ENCODE results near the gene INO80.
"Not testable (repeated sequence)": the region's sequence is repeated elsewhere in the genome, so short reads cannot be mapped to it uniquely, and the experiment has no call there.

Gene INO80, protein sequence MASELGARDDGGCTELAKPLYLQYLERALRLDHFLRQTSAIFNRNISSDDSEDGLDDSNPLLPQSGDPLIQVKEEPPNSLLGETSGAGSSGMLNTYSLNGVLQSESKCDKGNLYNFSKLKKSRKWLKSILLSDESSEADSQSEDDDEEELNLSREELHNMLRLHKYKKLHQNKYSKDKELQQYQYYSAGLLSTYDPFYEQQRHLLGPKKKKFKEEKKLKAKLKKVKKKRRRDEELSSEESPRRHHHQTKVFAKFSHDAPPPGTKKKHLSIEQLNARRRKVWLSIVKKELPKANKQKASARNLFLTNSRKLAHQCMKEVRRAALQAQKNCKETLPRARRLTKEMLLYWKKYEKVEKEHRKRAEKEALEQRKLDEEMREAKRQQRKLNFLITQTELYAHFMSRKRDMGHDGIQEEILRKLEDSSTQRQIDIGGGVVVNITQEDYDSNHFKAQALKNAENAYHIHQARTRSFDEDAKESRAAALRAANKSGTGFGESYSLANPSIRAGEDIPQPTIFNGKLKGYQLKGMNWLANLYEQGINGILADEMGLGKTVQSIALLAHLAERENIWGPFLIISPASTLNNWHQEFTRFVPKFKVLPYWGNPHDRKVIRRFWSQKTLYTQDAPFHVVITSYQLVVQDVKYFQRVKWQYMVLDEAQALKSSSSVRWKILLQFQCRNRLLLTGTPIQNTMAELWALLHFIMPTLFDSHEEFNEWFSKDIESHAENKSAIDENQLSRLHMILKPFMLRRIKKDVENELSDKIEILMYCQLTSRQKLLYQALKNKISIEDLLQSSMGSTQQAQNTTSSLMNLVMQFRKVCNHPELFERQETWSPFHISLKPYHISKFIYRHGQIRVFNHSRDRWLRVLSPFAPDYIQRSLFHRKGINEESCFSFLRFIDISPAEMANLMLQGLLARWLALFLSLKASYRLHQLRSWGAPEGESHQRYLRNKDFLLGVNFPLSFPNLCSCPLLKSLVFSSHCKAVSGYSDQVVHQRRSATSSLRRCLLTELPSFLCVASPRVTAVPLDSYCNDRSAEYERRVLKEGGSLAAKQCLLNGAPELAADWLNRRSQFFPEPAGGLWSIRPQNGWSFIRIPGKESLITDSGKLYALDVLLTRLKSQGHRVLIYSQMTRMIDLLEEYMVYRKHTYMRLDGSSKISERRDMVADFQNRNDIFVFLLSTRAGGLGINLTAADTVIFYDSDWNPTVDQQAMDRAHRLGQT (N-terminal part only)

DNA sequence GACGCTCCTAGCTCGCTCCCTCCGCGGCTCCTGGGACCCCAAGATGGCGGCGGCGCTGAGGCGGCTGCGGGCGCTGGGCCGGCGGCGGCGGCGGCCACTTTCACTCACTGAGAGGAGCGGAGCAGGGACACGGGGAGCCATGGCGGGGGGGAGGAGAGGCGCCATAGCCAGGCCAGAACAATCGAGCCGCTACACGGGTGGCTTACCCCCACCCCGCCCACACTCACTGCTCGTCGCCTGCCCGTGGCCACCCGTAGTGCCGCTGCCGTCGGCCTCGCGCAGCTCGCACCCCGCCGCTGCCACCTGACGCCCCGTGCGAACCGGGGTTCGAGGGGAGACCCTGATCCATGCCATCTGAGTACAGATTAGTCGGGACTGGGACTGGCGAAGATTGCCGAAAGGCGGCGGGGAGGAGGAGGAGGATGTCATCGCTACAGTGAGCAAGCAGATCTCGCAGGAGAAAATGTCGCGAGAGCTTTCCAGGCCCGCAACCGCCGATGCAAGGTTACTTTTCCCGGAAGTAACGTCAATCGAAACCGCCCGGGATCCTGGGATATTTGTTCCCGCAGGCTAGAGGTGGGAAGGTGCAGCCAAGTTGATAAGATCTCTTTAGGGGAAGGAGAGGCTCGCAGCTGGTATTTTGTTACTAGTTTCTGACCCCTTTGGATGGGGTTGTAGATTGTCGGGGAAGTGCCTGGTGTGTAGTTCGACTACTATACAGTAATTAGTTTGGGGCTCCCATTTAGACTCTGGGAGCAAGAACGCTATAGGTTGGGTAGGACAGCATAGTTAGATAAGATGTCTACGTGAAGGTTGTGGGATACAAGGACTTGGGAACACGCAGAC is at the start of gene INO80:
TSS of gene INO80 (minus strand) at position 165 of the 846 bp plus-strand sequence. CDS start 19,970 bp downstream, outside the sequence.
- peak; percentile 87 for DNase-seq

DNA sequence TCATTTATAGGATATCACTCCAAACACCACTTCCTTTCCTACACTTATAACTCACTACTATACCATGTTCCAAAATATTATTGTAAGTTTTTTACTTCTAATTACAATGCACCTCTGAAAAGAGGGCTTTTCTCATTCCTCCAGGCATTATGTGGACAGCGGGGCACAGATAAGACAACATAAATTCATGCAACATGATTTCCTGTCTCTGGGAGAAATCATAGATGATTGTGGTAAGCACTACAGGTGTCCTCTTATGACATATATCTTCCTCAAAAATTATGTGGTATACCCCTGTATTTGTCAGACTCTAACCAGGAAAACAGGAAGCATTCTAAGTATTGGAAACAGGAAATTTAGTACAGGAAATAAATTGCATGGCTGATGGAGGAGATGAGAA is 45.7 kb upstream of the INO80 start:
- no peak for DNase-seq

DNA sequence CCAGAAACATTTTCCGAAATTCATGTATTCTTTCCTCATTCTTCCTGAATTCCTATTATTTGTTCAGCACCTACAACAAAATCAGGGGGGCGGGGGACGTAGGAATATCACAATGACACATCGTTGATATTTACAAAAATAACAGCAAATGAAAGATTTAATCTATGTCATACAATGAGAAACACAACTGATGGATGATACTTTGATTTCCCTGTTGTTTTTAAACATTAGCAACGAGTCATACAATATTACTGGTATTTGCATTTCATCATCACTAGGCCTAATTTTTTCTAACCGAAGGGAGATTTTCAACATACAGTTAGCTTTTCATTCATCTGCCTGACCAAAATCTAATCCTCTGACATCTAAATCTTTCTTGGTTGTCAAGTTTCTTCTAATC is 45.3 kb upstream of the INO80 start:
- no peak for DNase-seq

DNA sequence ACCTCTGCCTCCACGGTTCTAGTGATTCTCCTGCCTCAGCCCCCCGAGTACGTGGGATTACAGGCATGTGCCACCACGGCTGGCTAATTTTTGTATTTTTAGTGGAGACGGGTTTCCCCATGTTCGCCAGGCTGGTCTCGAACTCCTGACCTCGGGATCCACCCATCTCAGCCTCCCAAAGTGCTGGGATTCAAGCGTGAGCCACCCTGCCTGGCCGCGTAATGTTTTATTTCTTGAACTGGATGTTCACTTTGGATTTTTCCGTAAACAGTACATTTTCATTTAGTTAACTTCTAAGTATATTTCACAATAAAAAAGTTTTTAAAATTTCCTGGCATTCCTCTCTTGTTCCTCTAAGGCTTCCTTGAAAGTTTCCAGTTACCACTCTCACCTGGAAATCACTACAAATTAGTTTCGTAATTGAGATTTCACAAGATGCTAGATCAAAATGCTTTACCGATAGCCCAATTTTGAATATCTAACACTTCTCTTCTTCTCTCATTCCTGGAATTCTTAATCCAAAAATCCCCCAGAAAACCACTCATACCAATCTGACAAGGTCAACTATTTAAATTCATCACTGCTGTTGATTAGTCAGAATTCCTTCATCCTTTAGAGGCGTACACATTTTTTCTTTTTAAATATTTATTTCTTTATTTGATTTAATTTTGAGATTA is 44.7 kb upstream of the INO80 start:
- no peak for DNase-seq

DNA sequence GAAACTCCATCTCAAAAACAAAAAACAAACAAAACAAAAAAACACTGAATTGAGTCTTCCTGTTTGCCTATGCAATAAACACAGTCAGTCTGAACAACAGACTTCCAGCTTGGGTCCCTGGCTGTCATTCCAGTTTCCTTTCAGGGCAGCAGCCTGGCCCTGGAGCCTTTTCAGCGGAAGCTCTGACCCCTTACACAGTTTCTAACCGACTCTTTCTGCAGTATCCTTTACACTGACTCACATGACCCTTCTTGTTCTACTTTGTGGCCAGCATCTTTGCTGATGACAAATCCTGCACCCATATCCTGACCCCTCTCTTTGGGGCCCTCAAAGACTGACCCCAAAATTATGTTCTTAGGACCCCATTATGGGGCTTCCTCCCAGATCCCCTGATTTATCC is 38.3 kb upstream of the INO80 start:
- no peak for DNase-seq

DNA sequence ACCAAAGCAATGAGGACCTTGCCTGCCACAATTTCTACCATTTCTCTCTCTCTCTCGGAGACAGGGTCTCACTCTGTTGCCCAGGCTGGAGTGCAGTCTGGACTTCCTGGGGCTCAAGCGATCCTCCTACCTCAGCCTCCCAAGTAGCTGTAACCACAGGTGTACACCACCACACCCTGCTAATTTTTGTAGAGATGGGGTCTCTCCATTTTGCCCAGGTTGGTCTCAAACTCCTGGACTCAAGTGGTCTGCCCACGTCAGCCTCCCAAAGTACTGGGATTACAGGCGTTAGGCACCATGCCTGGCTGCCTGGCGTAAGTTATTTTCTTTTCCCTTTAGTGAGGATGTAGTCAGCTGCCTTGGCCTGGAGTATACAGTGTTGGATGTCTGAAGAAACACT is 37.7 kb upstream of the INO80 start:
- no peak for DNase-seq

DNA sequence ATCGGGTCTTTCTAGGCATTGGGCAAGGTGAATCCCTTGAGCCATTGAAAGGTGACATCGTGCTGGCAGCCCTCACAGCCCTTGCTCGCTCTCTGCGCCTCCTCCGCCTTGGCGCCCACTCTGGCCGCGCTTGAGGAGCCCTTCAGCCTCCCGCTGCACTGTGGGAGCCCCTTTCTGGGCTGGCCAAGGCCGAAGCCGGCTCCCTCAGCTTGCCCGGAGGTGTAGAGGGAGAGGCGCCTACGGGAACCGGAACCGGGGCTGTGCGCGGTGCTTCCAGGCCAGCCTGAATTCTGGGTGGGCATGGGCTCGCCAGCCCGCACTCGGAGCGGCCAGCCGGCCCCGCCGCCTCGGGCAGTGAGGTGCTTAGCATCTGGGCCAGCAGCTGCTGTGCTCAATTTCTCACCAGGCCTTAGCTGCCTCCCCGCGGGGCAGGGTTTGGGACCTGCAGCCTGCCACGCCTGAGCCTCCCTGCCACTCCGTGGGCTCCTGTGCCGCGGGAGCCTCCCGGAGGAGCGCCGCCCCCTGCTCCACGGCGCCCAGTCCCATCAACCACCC is 35.4 kb upstream of the INO80 start:
- DNase-seq, result no peak

DNA sequence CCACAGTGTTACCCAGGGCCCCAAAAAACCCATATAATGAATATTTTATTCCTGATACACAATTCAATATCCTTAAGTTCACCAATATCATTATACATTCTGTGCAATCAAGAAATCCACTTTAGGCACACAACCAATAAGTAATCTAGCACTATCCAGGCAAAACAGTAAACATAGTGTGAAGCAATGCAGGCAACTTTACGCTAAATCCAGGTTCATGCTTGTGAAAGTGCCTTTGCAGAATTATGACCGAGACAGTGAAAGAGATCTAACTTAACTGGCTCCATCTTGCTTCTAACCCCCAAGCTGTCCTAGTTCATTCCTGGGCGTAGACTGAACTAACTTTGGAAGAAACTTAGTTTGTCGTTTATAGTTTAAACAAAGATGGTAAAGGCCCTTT is 34.2 kb upstream of the INO80 start:
- no peak for DNase-seq

DNA sequence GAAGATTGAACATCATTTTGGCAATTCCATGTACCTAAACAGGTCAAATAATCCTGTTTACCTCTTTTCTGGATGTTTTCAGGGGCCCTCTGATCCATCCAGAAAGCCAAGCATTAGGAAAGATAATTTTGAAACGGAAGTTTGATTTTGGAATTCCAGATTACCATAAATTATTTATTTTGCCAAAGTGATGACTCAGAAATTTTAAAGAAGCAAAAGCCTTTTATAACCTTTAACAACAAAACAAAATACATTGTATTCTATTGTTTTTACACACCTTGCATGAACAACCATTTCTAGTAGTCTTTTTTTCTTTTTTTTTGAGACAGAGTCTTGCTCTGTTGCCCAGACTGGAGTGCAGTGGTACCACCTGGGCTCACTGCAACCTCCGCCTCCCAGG is 32.0 kb upstream of the INO80 start:
- DNase-seq, result no peak

DNA sequence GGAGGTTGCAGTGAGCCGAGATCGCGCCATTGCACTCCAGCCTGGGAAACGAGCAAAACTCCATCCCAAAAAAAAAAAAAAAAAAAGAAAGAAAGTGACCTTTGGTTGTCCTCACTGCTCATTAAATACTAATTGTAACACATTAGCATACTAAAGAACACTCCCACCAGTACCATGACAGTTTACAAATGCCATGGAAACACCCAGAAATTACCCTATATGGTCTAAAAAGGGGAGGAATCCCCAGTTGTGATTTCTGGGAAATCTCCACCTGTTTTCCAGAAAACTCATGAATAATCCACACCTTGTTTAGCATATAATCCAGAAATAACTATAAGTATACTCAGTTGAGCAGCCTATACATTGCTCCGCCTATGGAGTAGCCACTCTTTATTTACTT is 23.5 kb upstream of the INO80 start:
- DNase-seq, result no peak

DNA sequence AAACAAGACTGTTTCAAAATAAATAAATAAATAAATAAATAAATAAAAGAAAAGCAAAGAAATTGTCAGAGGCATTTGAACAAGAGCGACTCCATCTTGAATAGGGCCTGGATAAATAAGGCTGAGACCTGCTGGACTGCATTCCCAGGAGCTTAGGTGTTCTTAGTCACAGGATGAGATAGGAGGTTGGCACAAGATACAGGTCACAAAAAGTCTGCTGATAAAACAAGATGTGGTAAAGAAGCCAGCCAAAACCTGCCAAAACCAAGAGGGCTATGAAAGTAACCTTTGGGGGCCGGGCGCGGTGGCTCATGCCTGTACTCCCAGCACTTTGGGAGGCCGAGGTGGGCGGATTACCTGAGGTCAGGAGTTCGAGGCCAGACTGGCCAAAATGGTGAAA is 23.0 kb upstream of the INO80 start:
- not testable (repeated sequence) for DNase-seq

DNA sequence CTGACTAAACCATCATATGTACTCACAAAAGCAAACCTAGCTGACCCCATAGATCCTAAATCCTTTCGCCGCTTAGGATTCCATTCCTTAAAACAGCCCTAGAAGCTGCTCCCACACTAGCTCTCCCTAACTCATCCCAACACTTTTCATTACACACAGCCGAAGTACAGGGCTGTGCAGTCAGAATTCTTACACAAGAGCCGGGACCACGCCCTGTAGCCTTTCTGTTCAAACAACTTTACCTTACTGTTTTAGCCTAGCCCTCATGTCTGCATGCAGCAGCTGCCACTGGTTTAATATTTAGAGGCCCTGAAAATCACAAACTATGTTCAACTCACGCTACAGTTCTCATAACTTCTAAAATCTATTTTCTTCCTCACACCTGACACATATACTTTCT is 19.5 kb upstream of the INO80 start:
- DNase-seq, result not testable (repeated sequence)

DNA sequence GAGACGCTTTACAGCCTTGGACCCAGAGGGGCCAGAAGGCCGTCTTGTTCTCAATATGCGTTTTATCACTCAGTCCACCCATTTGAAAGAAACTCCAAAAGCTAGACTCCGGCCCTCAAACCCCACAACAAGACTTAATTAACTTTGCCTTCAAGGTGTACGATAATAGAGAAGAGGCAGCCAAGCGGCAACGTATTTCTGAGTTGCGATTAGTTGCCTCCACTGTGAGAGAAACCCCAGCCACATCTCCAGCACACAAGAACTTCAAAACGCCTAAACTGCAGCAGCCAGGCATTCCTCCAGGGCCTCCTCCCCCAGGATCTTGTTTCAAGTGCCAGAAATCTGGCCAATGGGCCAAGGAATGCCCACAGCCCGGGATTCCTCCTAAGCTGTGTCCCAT is 17.4 kb upstream of the INO80 start:
- no peak for DNase-seq

DNA sequence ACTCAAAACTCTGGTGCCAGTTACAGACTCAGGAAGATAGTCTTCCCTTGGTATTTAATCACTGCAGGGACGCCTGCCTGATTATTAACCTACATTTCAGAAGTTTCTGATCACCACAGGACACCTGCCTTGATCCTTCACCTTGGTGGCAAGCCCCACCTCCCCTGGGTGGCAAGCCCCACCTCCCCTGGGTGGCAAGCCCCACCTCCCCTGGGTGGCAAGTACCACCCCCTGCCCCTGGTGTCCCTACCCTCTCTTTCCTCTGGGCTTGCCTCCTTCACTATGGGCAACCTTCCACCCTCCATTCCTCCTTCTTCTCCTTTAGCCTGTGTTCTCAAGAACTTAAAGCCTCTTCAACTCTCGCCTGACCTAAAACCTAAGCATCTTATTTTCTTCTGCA is 16.0 kb upstream of the INO80 start:
- not testable (repeated sequence) for DNase-seq

DNA sequence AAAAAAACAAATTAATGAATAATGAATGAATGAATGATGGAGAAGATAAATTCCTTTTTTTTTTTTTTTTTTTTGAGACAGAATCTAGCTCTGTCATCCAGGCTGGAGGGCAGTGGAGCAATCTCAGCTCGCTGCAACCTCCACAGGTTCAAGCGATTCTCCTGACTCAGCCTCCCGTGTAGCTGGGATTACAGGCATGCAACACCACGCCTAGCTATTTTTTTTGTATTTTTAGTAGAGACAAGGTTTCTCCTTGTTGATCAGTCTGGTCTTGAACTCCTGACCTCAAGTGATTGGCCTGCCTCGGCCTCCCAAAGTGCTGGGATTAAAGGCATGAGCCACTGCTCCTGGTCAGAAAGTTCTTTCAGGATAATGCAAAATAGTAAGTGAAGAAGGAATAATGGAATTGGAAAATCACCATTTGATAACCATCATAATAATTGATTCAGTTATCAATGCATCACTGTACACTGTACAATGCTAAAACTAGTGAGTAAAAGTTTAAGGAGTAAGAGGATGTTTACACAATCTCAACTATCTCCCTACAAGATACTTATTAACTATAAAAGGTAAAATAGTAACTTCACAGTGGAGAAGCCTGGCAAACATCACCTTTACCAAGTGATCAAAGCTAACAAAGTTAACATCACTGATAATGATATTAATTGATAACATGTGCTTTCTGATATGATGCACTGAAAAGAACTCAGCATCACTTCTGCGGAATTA is 12.3 kb upstream of the INO80 start:
- no peak for DNase-seq

DNA sequence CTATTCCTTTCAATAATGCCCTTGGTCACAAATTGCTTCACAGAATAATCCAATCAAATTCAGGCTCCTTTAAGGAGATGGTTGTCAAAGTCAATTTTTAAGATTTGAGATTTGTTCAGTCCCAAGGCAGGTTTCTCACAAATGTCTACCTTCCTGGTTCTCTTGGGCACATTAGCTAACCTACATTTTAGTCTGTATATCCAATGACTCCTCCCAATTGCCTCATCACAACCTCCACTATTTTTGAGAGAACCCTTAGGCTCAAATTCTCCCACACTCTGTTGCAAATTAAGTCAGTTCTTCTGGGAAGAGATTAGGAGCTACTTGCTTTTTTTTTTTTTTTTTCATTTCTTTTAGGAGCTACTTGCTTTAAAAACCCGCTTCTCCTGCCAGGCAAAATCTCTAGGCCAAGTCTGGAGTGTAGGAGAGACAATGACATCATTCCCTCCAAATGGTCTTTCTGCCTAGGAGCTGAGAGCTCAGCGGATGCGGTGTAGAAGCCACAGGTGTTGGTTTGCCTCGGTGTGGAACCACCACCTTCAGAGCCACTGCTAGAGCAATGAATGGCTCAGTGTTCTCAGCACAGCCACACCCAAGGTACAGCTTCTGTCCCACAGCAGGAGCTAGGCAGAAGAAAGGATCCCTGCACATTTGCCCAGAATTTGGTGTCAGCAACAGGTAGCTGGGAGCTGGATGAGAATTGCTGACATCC is 10.0 kb upstream of the INO80 start:
- no peak for DNase-seq

DNA sequence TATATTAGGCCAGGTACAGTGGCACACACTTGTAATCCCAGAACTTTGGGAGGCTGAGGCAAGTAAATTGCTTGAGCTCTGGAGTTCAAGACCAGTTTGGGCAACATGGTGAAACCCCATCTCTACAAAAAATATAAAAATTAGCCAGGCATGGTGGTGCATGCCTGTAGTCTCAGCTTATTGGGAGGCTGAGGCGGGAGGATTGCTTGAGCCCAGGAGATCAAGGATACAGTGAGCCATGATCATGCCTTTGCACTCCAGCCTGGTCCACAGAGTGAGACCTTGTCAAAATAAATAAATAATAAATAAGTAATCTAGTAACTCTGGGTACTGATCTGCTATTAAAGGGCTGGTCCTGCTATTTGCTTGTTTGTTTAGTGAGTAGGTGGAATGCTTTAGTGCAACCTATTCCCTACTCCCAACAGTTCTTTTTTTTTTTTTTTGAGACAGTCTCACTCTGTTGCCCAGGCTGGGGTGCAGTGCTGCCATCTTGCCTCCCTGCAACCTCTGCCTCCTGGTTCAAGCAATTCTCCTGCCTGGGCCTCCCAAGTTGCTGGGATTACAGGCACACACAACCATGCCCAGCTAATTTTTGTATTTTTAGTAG is 9.1 kb upstream of the INO80 start:
- DNase-seq, result no peak

DNA sequence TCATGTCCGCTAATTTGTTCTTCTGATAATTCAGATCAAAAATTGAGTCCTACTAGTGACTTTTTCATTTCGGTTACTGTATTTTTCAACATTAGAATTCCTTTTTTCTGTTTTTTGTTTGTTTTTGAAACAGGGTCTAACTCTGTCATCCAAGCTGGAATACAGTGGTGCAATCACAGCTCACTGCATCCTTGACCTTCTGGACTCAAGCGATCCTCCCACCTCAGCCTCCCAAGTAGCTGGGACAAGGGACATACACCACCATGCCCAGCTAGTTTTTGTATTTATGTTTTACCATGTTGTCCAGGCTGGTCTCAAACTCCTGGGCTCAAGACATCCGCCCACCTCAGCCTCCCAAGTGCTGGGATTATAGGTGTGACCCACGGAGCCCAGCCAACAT is 8.0 kb upstream of the INO80 start:
- no peak for DNase-seq

DNA sequence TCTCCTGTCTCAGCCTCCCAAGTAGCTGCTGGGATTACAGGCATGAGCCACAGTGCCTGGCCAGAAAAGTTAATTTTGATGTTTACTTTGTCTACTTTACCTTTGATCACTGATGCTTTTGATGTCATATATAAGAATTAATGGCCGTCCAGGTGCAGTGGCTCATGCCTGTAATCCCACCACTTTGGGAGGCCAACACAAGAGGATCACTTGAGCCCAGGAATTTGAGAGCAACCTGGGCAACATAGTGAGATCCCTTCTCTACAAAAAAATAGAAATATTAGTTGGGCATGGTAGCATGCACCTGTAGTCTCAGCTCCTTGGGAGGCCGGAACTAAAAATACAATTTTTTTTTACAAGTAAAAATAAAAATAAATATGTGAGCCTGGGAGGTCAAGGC is 6.8 kb upstream of the INO80 start:
- no peak for DNase-seq

DNA sequence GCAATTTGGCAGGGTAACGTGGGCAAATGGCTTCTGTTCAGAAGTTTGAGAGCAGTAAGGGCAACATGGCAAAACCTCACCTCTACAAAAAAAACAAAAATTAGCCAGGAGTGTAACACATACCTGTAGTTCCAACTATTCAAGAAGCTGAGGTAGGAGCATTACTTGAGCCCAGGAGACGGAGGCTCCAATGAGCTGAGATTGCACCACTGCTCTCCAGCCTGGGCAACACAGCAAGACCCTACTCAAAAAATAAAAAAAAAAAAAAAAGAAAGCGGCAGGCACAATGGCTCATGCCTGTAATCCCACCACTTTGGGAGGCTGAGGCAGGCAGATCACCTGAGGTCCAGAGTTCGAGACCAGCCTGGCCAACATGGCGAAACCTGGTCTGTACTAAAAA is 5.9 kb upstream of the INO80 start:
- no peak for DNase-seq

All from NCI-H1105 (cell line).